DND-41 (cell line): Measurements from ENCODE around the gene MMP24.

ENCODE experiments used
- CTCF ChIP-seq: IDR thresholded peaks from 2 replicates; pipeline ENCODE4 v1.5.1; 2012; ENCODE audit warnings: borderline replicate concordance, low read length, moderate library complexity, mild to moderate bottlenecking; ENCODE audit not compliant: poor library complexity, severe bottlenecking; ENCODE audit errors: extremely low read depth
- EZH2 ChIP-seq: IDR thresholded peaks from 3 replicates; pipeline ENCODE4 v1.6.1; 2012; ENCODE audit warnings: borderline replicate concordance, low read depth, mild to moderate bottlenecking, moderate library complexity, low read length, inconsistent platforms; ENCODE audit not compliant: severe bottlenecking

- TF ChIP-seq CTCF (no peak), EZH2 (no peak)
Measured at GRCh38 chr20:35307666-35308653, 81.5 kb downstream of the MMP24 start.
